H1 (cell line): ENCODE results near the gene RECK. TPM values are rescaled to one million over a fixed set of nuclear protein-coding genes. Genes with fewer than 3 reads are reported as not detected.

Experiments used
- CTCF ChIA-PET: fragments of 300-600 bp; sonication (Branson Sonifier 250); formaldehyde crosslinking; loops from one replicate; lab custom pipeline; 2021; ENCODE audit not compliant: partially characterized antibody; lab: Charles Lee
- POLR2A ChIA-PET: fragments of 300-600 bp; sonication (Branson Sonifier 250); formaldehyde crosslinking; loops from one replicate; lab custom pipeline; 2021; ENCODE audit warnings: inconsistent platforms; ENCODE audit not compliant: partially characterized antibody; lab: Charles Lee
- DNase-seq, 2 experiments: peaks; one replicate each; pipeline versions ENCODE4 v3.0.0 to v3.0.0-alpha.2; 2010 to 2022; ENCODE audit warnings: low spot score in 2 of 2, low read depth in 1 of 2, mixed read lengths in 1 of 2
- FAIRE-seq: peaks from 2 replicates; lab custom pipeline; 2011; peaks lifted over from hg19 to GRCh38; lab: Jason Lieb, UNC
- H2AFZ ChIP-seq: 2 replicates; pipeline ENCODE4 v1.8.1; 2012; ENCODE audit warnings: low read length, inconsistent platforms
- H2AK5ac ChIP-seq: 2 replicates; pipeline ENCODE4 v1.6.1; 2013; ENCODE audit warnings: low read depth, low read length
- H2BK120ac ChIP-seq: replicated peaks from 2 replicates; pipeline ENCODE3; 2013; ENCODE audit warnings: low read depth, low read length, inconsistent platforms
- H2BK12ac ChIP-seq: 2 replicates; pipeline ENCODE4 v1.6.1; 2013; ENCODE audit warnings: low read depth, low read length
- H2BK15ac ChIP-seq: 2 replicates; pipeline ENCODE4 v1.6.1; 2013; ENCODE audit warnings: low read length
- H2BK20ac ChIP-seq: 2 replicates; pipeline ENCODE4 v1.6.1; 2013; ENCODE audit warnings: low read length
- H2BK5ac ChIP-seq: 2 replicates; pipeline ENCODE4 v1.6.1; 2013; ENCODE audit warnings: low read depth, low read length
- H3K14ac ChIP-seq: 2 replicates; pipeline ENCODE4 v1.6.1; 2013; ENCODE audit warnings: inconsistent platforms; ENCODE audit not compliant: insufficient read length
- H3K18ac ChIP-seq: 2 replicates; pipeline ENCODE4 v1.6.1; 2013; ENCODE audit warnings: low read length; ENCODE audit errors: extremely low read depth
- H3K23ac ChIP-seq: 2 replicates; pipeline ENCODE4 v1.6.1; 2013; ENCODE audit warnings: inconsistent platforms; ENCODE audit not compliant: insufficient read length
- H3K23me2 ChIP-seq: 2 replicates; pipeline ENCODE4 v1.6.1; 2013; ENCODE audit warnings: low read depth, low read length
- H3K27ac ChIP-seq: 2 replicates; pipeline ENCODE4 v1.6.1; 2011; ENCODE audit warnings: low read depth, low read length, inconsistent platforms
- H3K27me3 ChIP-seq, 4 experiments: replicated peaks in 1 of 4; 1 replicate in 1 of 4; 2 replicates in 3 of 4; pipeline versions ENCODE4 v1.6.1 to v1.8.1; 2011 to 2013; ENCODE audit warnings: low read length in 3 of 4, mild to moderate bottlenecking in 3 of 4, inconsistent platforms in 2 of 4, mixed read lengths in 2 of 4, moderate library complexity in 1 of 4; ENCODE audit not compliant: control insufficient read depth in 3 of 4, insufficient read depth in 3 of 4; ENCODE audit errors: extremely low read depth in 1 of 4
- H3K36me3 ChIP-seq, 4 experiments: 2 replicates each; pipeline versions ENCODE4 v1.6.1 to v1.8.1; 2011 to 2013; ENCODE audit warnings: mild to moderate bottlenecking in 4 of 4, low read length in 3 of 4, moderate library complexity in 2 of 4, control low read depth in 1 of 4, inconsistent platforms in 1 of 4; ENCODE audit not compliant: insufficient read depth in 4 of 4, control insufficient read depth in 2 of 4
- H3K4ac ChIP-seq: replicated peaks from 2 replicates; pipeline ENCODE3; 2013; ENCODE audit warnings: low read length, low read depth, mixed read lengths, inconsistent platforms; ENCODE audit not compliant: insufficient read length
- H3K4me1 ChIP-seq, 4 experiments: replicated peaks in 1 of 4; 1 replicate in 1 of 4; 2 replicates in 3 of 4; pipeline versions ENCODE4 v1.6.1 to v1.8.1; 2011 to 2013; ENCODE audit warnings: low read length in 3 of 4, inconsistent platforms in 2 of 4, mixed read lengths in 1 of 4; ENCODE audit not compliant: insufficient read depth in 4 of 4, control insufficient read depth in 3 of 4
- H3K4me2 ChIP-seq, 2 experiments: 2 replicates each; pipeline versions ENCODE4 v1.6.1 to v1.8.1; 2011 to 2013; ENCODE audit warnings: low read depth in 2 of 2, low read length in 2 of 2, control low read depth in 1 of 2, inconsistent platforms in 1 of 2, mild to moderate bottlenecking in 1 of 2; ENCODE audit not compliant: insufficient read depth in 1 of 2
- H3K4me3 ChIP-seq, 4 experiments: fragments of 200-600, 300-600 bp in 1 of 4; sonication (generic), shearing (Covaris generic), sonication (Bioruptor Twin) in 1 of 4; 2 replicates each; pipeline versions ENCODE4 v1.5.1 to v1.8.1; 2011 to 2016; ENCODE audit warnings: low read length in 4 of 4, low read depth in 3 of 4, control low read depth in 2 of 4, inconsistent platforms in 2 of 4, mild to moderate bottlenecking in 2 of 4, mixed read lengths in 1 of 4, moderate library complexity in 1 of 4; ENCODE audit not compliant: insufficient read depth in 2 of 4; ENCODE audit errors: extremely low read depth in 1 of 4
- H3K56ac ChIP-seq: replicated peaks from 2 replicates; pipeline ENCODE3; 2013; ENCODE audit warnings: low read depth, mild to moderate bottlenecking, mixed read lengths, low read length, inconsistent platforms; ENCODE audit not compliant: insufficient read length
- H3K79me1 ChIP-seq: 2 replicates; pipeline ENCODE4 v1.6.1; 2013; ENCODE audit warnings: low read depth, low read length, control low read depth
- H3K79me2 ChIP-seq, 2 experiments: 2 replicates each; pipeline versions ENCODE4 v1.6.1 to v1.8.1; 2012 to 2013; ENCODE audit warnings: low read length in 2 of 2, mild to moderate bottlenecking in 2 of 2, inconsistent platforms in 1 of 2; ENCODE audit not compliant: insufficient read depth in 2 of 2, control insufficient read depth in 1 of 2
- H3K9ac ChIP-seq, 4 experiments: replicated peaks in 1 of 4; 1 replicate in 1 of 4; 2 replicates in 3 of 4; pipeline versions ENCODE4 v1.6.1 to v1.8.1; 2011 to 2013; ENCODE audit warnings: low read depth in 3 of 4, low read length in 3 of 4, control low read depth in 2 of 4, mild to moderate bottlenecking in 2 of 4, moderate library complexity in 2 of 4, inconsistent platforms in 1 of 4; ENCODE audit errors: extremely low read depth in 1 of 4
- H3K9me3 ChIP-seq, 2 experiments: 2 replicates each; pipeline versions ENCODE4 v1.6.1 to v1.8.1; 2012 to 2013; ENCODE audit warnings: mild to moderate bottlenecking in 2 of 2, moderate library complexity in 2 of 2, control low read depth in 1 of 2, inconsistent platforms in 1 of 2, low read depth in 1 of 2, low read length in 1 of 2, mixed read lengths in 1 of 2; ENCODE audit not compliant: insufficient read depth in 2 of 2
- H4K20me1 ChIP-seq, 2 experiments: replicated peaks in 1 of 2; 2 replicates each; pipeline versions ENCODE3 to v1.8.1; 2011 to 2013; ENCODE audit warnings: inconsistent platforms in 2 of 2, low read length in 2 of 2, mild to moderate bottlenecking in 1 of 2; ENCODE audit not compliant: insufficient read depth in 2 of 2, control insufficient read depth in 1 of 2
- H4K5ac ChIP-seq: 2 replicates; pipeline ENCODE4 v1.6.1; 2013; ENCODE audit warnings: low read length, low read depth, mixed read lengths, inconsistent platforms; ENCODE audit not compliant: insufficient read length
- H4K8ac ChIP-seq: 2 replicates; pipeline ENCODE4 v1.8.0; 2013; ENCODE audit warnings: mild to moderate bottlenecking, moderate library complexity, low read length, inconsistent platforms; ENCODE audit not compliant: insufficient read depth; ENCODE audit errors: extremely low read depth
- H4K91ac ChIP-seq: replicated peaks from 2 replicates; pipeline ENCODE3; 2013; ENCODE audit warnings: low read length, mixed read lengths, inconsistent platforms; ENCODE audit not compliant: insufficient read length
- CBX8 ChIP-seq: fragments of 300-800, 300-1000 bp; sonication (generic); IDR thresholded peaks from 2 replicates; pipeline ENCODE4 v1.7.1; 2016; ENCODE audit warnings: low read depth, low read length, borderline replicate concordance
- CHD1 ChIP-seq: IDR thresholded peaks from 2 replicates; pipeline ENCODE4 v1.6.1; 2012; ENCODE audit warnings: low read depth, low read length, improper control_type of control experiment
- CTCF ChIP-seq, 3 experiments: IDR thresholded peaks; 1 replicate in 2 of 3; 2 replicates in 1 of 3; pipeline versions ENCODE4 v1.5.1 to v1.6.1; 2011; ENCODE audit warnings: low read length in 3 of 3, mild to moderate bottlenecking in 3 of 3, inconsistent platforms in 2 of 3, low read depth in 1 of 3, moderate library complexity in 1 of 3; ENCODE audit not compliant: insufficient read depth in 1 of 3; ENCODE audit errors: control extremely low read depth in 1 of 3
- RBBP5 ChIP-seq: IDR thresholded peaks from 2 replicates; pipeline ENCODE4 v1.7.1; 2012; ENCODE audit warnings: low read depth, mild to moderate bottlenecking, inconsistent platforms, low read length, moderate library complexity, borderline replicate concordance
- WGBS, 2 experiments: shearing (Covaris generic) in 1 of 2; methylation state at CpG; one replicate each; pipeline versions ENCODE4 v1.1.6 to v1.1.7; 2013 to 2015; ENCODE audit warnings: low lambda C conversion rate in 2 of 2, mixed read lengths in 2 of 2, inconsistent platforms in 1 of 2, low coverage in 1 of 2, missing lambda C conversion rate in 1 of 2; ENCODE audit not compliant: insufficient replicate concordance in 2 of 2, insufficient coverage in 1 of 2, insufficient read length in 1 of 2; ENCODE audit errors: extremely low coverage in 1 of 2, missing lambda C conversion rate in 1 of 2; 5-methylcytosine and 5-hydroxymethylcytosine counted together
- polyA plus RNA-seq, 7 experiments: library from polyadenylated mRNA; depleted of rRNA in 3 of 7; stranded (reverse) in 5 of 7; unstranded in 2 of 7; fragments of >200 nt in 5 of 7; fragments of 200-250 nt in 2 of 7; gene quantifications; 1 replicate in 5 of 7; 2 replicates in 1 of 7; 4 replicates in 1 of 7; pipeline versions ENCODE4 v1.2.1 to v1.2.3, GENCODE V29; 2011 to 2013; ENCODE audit warnings: missing spikeins in 2 of 7, mixed read lengths in 2 of 7
- total RNA-seq: library from RNA; stranded (reverse); fragmentation: NEBNext Ultra II Directional; extraction: Animal tissue kit (Norgen Biotek cat#: 25700); gene quantifications from 2 replicates; pipeline ENCODE4 v1.2.1, GENCODE V29; 2021

Gene RECK
- total and polyA plus RNA-seq, 2 of the 8 experiments (the other 6 are each of a cell fraction or from before 2014, with no cell fraction given): 5.4 to 9.8 TPM

GRCh38 chr9:36017278-36017677 lies 19.4 kb upstream of the RECK start:
- Histone ChIP-seq H3K36me3 (no peaks in the 10 kb centered on the region), H3K27ac (no peak overlapping the region), H3K9ac (no peak overlapping the region), H2BK15ac (no peak overlapping the region), H3K9me3 (no peaks in the 10 kb centered on the region), H3K14ac (no peak overlapping the region), H3K27me3 (no peaks in the 10 kb centered on the region), H3K4ac (no peak overlapping the region), H2AK5ac (no peak overlapping the region), H2AFZ (no peak overlapping the region), H2BK120ac (no peak overlapping the region), H3K4me1 (no peaks in the 10 kb centered on the region), H3K23me2 (no peaks in the 10 kb centered on the region), H2BK20ac (no peak overlapping the region), H4K20me1 (no peaks in the 10 kb centered on the region), H3K4me3 (no peak overlapping the region), H2BK12ac (no peak overlapping the region), H3K56ac (no peak overlapping the region), H2BK5ac (no peak overlapping the region), H4K5ac (no peak overlapping the region), H3K4me2 (no peak overlapping the region), H4K8ac (no peak overlapping the region), H3K79me2 (no peaks in the 10 kb centered on the region), H4K91ac (no peak overlapping the region), H3K23ac (no peak overlapping the region), H3K18ac (no peak overlapping the region), H3K79me1 (no peaks in the 10 kb centered on the region)
- POLR2A ChIA-PET: no interaction called here
- CTCF ChIA-PET: interaction anchor here (4.5 kb wide), 1 partner anchor 10 kb away, joined by 46 read pairs; no protein-coding TSS in a partner anchor
- FAIRE-seq (no peak), DNase-seq (no peak)
- TF ChIP-seq RBBP5 (no peak), CBX8 (no peak), CHD1 (no peak), CTCF (IDR thresholded peaks at IDR 0.05; ENCODE audit: control extremely low read depth in 1 of 3, insufficient read depth in 1 of 3, low read depth in 1 of 3, low read length in 3 of 3) (no peak)
- 97% methylated on average over 2 of the region's 2 CpGs; no CpG with 5 or more reads in 1 of the 2 experiments for WGBS, 2 experiments
